CD14-positive monocyte (primary cell): Measurements from ENCODE around the gene CCDC12. TPM values are rescaled to one million over a fixed set of nuclear protein-coding genes. Genes with fewer than 3 reads are reported as not detected.

Source experiments
- DNase-seq, 3 donors: peaks; one replicate each; pipeline ENCODE4 v3.0.0-alpha.2; 2011 to 2022
- H2AFZ ChIP-seq: 2 replicates; pipeline ENCODE4 v1.6.0; 2012; ENCODE audit warnings: mild to moderate bottlenecking, low read depth, low read length, inconsistent platforms; ENCODE audit not compliant: insufficient read depth, poor library complexity, severe bottlenecking
- H3K27ac ChIP-seq, 2 donors: 1 replicate in 1 of 2; 2 replicates in 1 of 2; pipeline ENCODE4 v1.5.1; 2012 to 2013; ENCODE audit warnings: low read length in 2 of 2, control low read depth in 1 of 2, inconsistent platforms in 1 of 2, low read depth in 1 of 2, mild to moderate bottlenecking in 1 of 2
- H3K27me3 ChIP-seq, 2 donors: one replicate each; pipeline versions ENCODE4 v1.6.0 to v1.6.1; 2011 to 2013; ENCODE audit warnings: low read length in 2 of 2; ENCODE audit not compliant: control insufficient read depth in 2 of 2, insufficient read depth in 2 of 2
- H3K36me3 ChIP-seq, 2 donors: replicated peaks in 1 of 2; 1 replicate in 1 of 2; 2 replicates in 1 of 2; pipeline versions ENCODE4 v1.5.1 to v1.6.1; 2012 to 2013; ENCODE audit warnings: low read length in 2 of 2, control low read depth in 1 of 2, inconsistent platforms in 1 of 2, mild to moderate bottlenecking in 1 of 2; ENCODE audit not compliant: insufficient read depth in 2 of 2, control insufficient read depth in 1 of 2
- H3K4me1 ChIP-seq, 2 donors: 1 replicate in 1 of 2; 2 replicates in 1 of 2; pipeline versions ENCODE4 v1.5.1 to v1.6.1; 2012 to 2013; ENCODE audit warnings: low read length in 2 of 2, control low read depth in 1 of 2, inconsistent platforms in 1 of 2, mild to moderate bottlenecking in 1 of 2, moderate library complexity in 1 of 2; ENCODE audit not compliant: insufficient read depth in 2 of 2, control insufficient read depth in 1 of 2
- H3K4me2 ChIP-seq: replicated peaks from 2 replicates; pipeline ENCODE3; 2012; ENCODE audit warnings: low read length, moderate library complexity, mild to moderate bottlenecking; ENCODE audit not compliant: poor library complexity, severe bottlenecking; ENCODE audit errors: extremely low read depth
- H3K4me3 ChIP-seq, 3 experiments: fragments of 200-600 bp in 1 of 3; sonication (generic) in 1 of 3; replicated peaks in 1 of 3; 1 replicate in 2 of 3; 2 replicates in 1 of 3; pipeline ENCODE4 v1.5.1; 2011 to 2013; ENCODE audit warnings: low read length in 3 of 3, mild to moderate bottlenecking in 3 of 3, control low read depth in 2 of 3, low read depth in 2 of 3, inconsistent platforms in 1 of 3, moderate library complexity in 1 of 3
- H3K79me2 ChIP-seq: 2 replicates; pipeline ENCODE4 v1.6.0; 2012; ENCODE audit warnings: mild to moderate bottlenecking, control low read depth, inconsistent platforms, low read length, moderate library complexity; ENCODE audit not compliant: insufficient read depth
- H3K9ac ChIP-seq: 2 replicates; pipeline ENCODE4 v1.6.0; 2017; ENCODE audit warnings: low read length, mild to moderate bottlenecking; ENCODE audit not compliant: insufficient read depth, poor library complexity, severe bottlenecking
- H3K9me3 ChIP-seq, 2 donors: replicated peaks in 1 of 2; 1 replicate in 1 of 2; 2 replicates in 1 of 2; pipeline versions ENCODE4 v1.5.1 to v1.6.1; 2012 to 2013; ENCODE audit warnings: low read length in 2 of 2, control low read depth in 1 of 2; ENCODE audit not compliant: control insufficient read depth in 1 of 2, insufficient read depth in 1 of 2
- H4K20me1 ChIP-seq: 2 replicates; pipeline ENCODE4 v1.6.0; 2012; ENCODE audit warnings: mild to moderate bottlenecking, low read length, control low read depth, moderate library complexity; ENCODE audit not compliant: insufficient read depth
- H3K27ac Mint-ChIP-seq, 7 donors: one replicate each; pipeline ENCODE4 v1.8.0; 2020; ENCODE audit warnings: mild to moderate bottlenecking in 7 of 7, mixed read lengths in 7 of 7, moderate library complexity in 6 of 7, inconsistent platforms in 2 of 7
- H3K27me3 Mint-ChIP-seq, 3 donors: one replicate each; pipeline ENCODE4 v1.8.0; 2021 to 2022; ENCODE audit warnings: low read depth in 3 of 3, mild to moderate bottlenecking in 3 of 3, mixed read lengths in 3 of 3, moderate library complexity in 3 of 3, inconsistent platforms in 1 of 3
- H3K36me3 Mint-ChIP-seq, 2 donors: one replicate each; pipeline ENCODE4 v1.8.0; 2020; ENCODE audit warnings: mixed read lengths in 2 of 2, inconsistent platforms in 1 of 2, mild to moderate bottlenecking in 1 of 2
- H3K4me1 Mint-ChIP-seq: one replicate; pipeline ENCODE4 v1.8.0; 2020; ENCODE audit warnings: mild to moderate bottlenecking, mixed read lengths
- H3K4me3 Mint-ChIP-seq, 2 donors: one replicate each; pipeline ENCODE4 v1.8.0; 2020; ENCODE audit warnings: mild to moderate bottlenecking in 2 of 2, mixed read lengths in 2 of 2, moderate library complexity in 1 of 2
- H3K9me3 Mint-ChIP-seq, 7 donors: one replicate each; pipeline ENCODE4 v1.8.0; 2020 to 2022; ENCODE audit warnings: mixed read lengths in 7 of 7, mild to moderate bottlenecking in 6 of 7, moderate library complexity in 6 of 7, inconsistent platforms in 2 of 7
- CTCF ChIP-seq: fragments of 200-600 bp; IDR thresholded peaks from one replicate; pipeline ENCODE4 v1.8.0; 2022; ENCODE audit warnings: antibody characterized with exemption, mild to moderate bottlenecking
- WGBS: methylation state at CpG from one replicate; pipeline ENCODE4 v1.1.5; 2013; ENCODE audit warnings: missing lambda C conversion rate; ENCODE audit not compliant: insufficient coverage; 5-methylcytosine and 5-hydroxymethylcytosine counted together
- intact Hi-C, 2 donors: fragments of 100-400 bp; cut with micrococcal nuclease; formaldehyde crosslinking; loops; one replicate each; pipeline versions ENCODE4 v1.15.0 to v1.15.1; 2023
- polyA plus RNA-seq, 3 donors: library from polyadenylated mRNA; depleted of rRNA in 1 of 3; unstranded in 2 of 3; stranded (reverse) in 1 of 3; fragments of 300-500 nt in 2 of 3; fragments of >200 nt in 1 of 3; fragmentation: Illumina TruSeq in 2 of 3; gene quantifications; 1 replicate in 2 of 3; 2 replicates in 1 of 3; pipeline ENCODE4 v1.2.3, GENCODE V29; 2012 to 2021

The CCDC12 gene
- polyA plus RNA-seq, 3 donors, result 50.1 to 70.7 (median 55.8) TPM

- H3K27me3 ChIP-seq, result no peaks in the 10 kb centered on the region
- peak overlapping the region; percentile 83 for H3K4me2 ChIP-seq
- H4K20me1 ChIP-seq, result peaks cover 73% of the 10 kb centered on the region
- H3K9me3 ChIP-seq, result no peaks in the 10 kb centered on the region
- H3K4me3 ChIP-seq, result peak overlapping the region in 2 of 3 experiments; percentile 55 to 79
- Mint-ChIP-seq H3K4me3 (peak overlapping the region; percentile 80 to 90), H3K36me3 (peaks cover 60 to 73% of the 10 kb centered on the region in 2 donors), H3K9me3 (no peaks in the 10 kb centered on the region), H3K27me3 (peaks cover 0 to 3% (median 1%) of the 10 kb centered on the region in 3 donors), H3K27ac (peak overlapping the region; percentile 93 to 99 (median 97)), H3K4me1 (peaks cover 75% of the 10 kb centered on the region)
- WGBS, result 9% methylated on average over 5 of the region's 17 CpGs
- peak overlapping the region; percentile 69 for H3K9ac ChIP-seq
- H2AFZ ChIP-seq, result no peak overlapping the region
- intact Hi-C loops, result loop anchor here in 1 of 2 donors (5.0 kb wide), 2 partner anchors 37 to 62 kb away; no protein-coding TSS in a partner anchor
- no peak for TF ChIP-seq CTCF
- peaks cover 76 to 82% of the 10 kb centered on the region in 2 donors for H3K4me1 ChIP-seq
- peak in 1 of 3 donors; percentile 31 for DNase-seq
- peaks cover 40 to 43% of the 10 kb centered on the region in 2 donors for H3K36me3 ChIP-seq
- peaks cover 98% of the 10 kb centered on the region for H3K79me2 ChIP-seq
- H3K27ac ChIP-seq, result peak overlapping the region; percentile 89 to 92
Observed at GRCh38 chr3:46989146-46989810, 12.7 kb upstream of the CCDC12 start.

GRCh38 chr3:46988616-46989015 lies 12.1 kb upstream of the CCDC12 start:
- peak overlapping the region; percentile 93 to 99 (median 97) for H3K27ac Mint-ChIP-seq
- 69% methylated on average over 2 of the region's 4 CpGs for WGBS
- H3K4me3 ChIP-seq, result peak overlapping the region; percentile 47 to 79 (median 55)
- peak overlapping the region; percentile 89 to 92 for H3K27ac ChIP-seq
- H3K27me3 Mint-ChIP-seq, result peaks cover 0 to 3% (median 1%) of the 10 kb centered on the region in 3 donors
- peaks cover 71% of the 10 kb centered on the region for H4K20me1 ChIP-seq
- peaks cover 58 to 73% of the 10 kb centered on the region in 2 donors for H3K36me3 Mint-ChIP-seq
- H3K4me1 ChIP-seq, result peaks cover 80 to 89% of the 10 kb centered on the region in 2 donors
- no peak for DNase-seq
- H3K4me3 Mint-ChIP-seq, result peak overlapping the region; percentile 80 to 90
- H3K4me2 ChIP-seq, result peak overlapping the region; percentile 83
- peaks cover 81% of the 10 kb centered on the region for H3K4me1 Mint-ChIP-seq
- H3K9ac ChIP-seq, result peak overlapping the region; percentile 69
- no peak for TF ChIP-seq CTCF
- H2AFZ ChIP-seq, result no peak overlapping the region
- H3K36me3 ChIP-seq, result peaks cover 33 to 36% of the 10 kb centered on the region in 2 donors
- intact Hi-C loops, result loop anchor here in 1 of 2 donors (5.0 kb wide), 2 partner anchors 36 to 61 kb away; no protein-coding TSS in a partner anchor
- H3K79me2 ChIP-seq, result peaks cover 98% of the 10 kb centered on the region
- no peaks in the 10 kb centered on the region for H3K9me3 Mint-ChIP-seq
- no peaks in the 10 kb centered on the region for H3K9me3 ChIP-seq
- H3K27me3 ChIP-seq, result no peaks in the 10 kb centered on the region
